Measurements from ENCODE around the gene DLGAP5. TPM values are rescaled to one million over a fixed set of nuclear protein-coding genes. Genes with fewer than 3 reads are reported as not detected.

Gene DLGAP5
- total and polyA plus RNA-seq, 4 donors, result 8.7 to 14.4 (median 11.5) TPM

- DNase-seq (ENCODE audit: low read depth in 4 of 6, low spot score in 6 of 6), result no peak
- H3K27ac ChIP-seq (ENCODE audit: low read depth, low read length), result no peak overlapping the region
Observed at GRCh38 chr14:55117803-55118441, 73.5 kb downstream of the DLGAP5 start.

GRCh38 chr14:55116246-55117030, 74.9 kb downstream of the DLGAP5 start:
- H3K9me3 ChIP-seq (ENCODE audit: control insufficient read depth, insufficient read depth, low read length), result no peaks in the 10 kb centered on the region
- no peak for DNase-seq (ENCODE audit: low read depth in 4 of 6, low spot score in 6 of 6)
- no peak overlapping the region for H3K4me3 ChIP-seq (ENCODE audit: low read depth, low read length)
- no peaks in the 10 kb centered on the region for H3K27me3 ChIP-seq (ENCODE audit: control insufficient read depth, insufficient read depth, low read length)
- no peaks in the 10 kb centered on the region for H3K36me3 ChIP-seq (ENCODE audit: control insufficient read depth, insufficient read depth, low read length)
- no peaks in the 10 kb centered on the region for H3K4me1 ChIP-seq (ENCODE audit: control insufficient read depth, insufficient read depth, low read length)
- 75% methylated on average over 9 of the region's 11 CpGs for WGBS (ENCODE audit: insufficient coverage)
- no peak overlapping the region for H3K27ac ChIP-seq (ENCODE audit: low read depth, low read length)

More at GRCh38 chr14:55117803-55118441, 73.5 kb downstream of the DLGAP5 start:
- no peak overlapping the region for H3K4me3 ChIP-seq (ENCODE audit: low read depth, low read length)
- no peaks in the 10 kb centered on the region for H3K36me3 ChIP-seq (ENCODE audit: control insufficient read depth, insufficient read depth, low read length)
- H3K4me1 ChIP-seq (ENCODE audit: control insufficient read depth, insufficient read depth, low read length), result peaks cover 6% of the 10 kb centered on the region
- 96% methylated on average over 3 of the region's 7 CpGs for WGBS (ENCODE audit: insufficient coverage)
- no peaks in the 10 kb centered on the region for H3K9me3 ChIP-seq (ENCODE audit: control insufficient read depth, insufficient read depth, low read length)
- no peaks in the 10 kb centered on the region for H3K27me3 ChIP-seq (ENCODE audit: control insufficient read depth, insufficient read depth, low read length)

- no peak for DNase-seq (ENCODE audit: low read depth in 4 of 6, low spot score in 6 of 6)
- Histone ChIP-seq H3K9me3 (ENCODE audit: control insufficient read depth, insufficient read depth, low read length) (no peaks in the 10 kb centered on the region), H3K36me3 (ENCODE audit: control insufficient read depth, insufficient read depth, low read length) (no peaks in the 10 kb centered on the region), H3K27me3 (ENCODE audit: control insufficient read depth, insufficient read depth, low read length) (no peaks in the 10 kb centered on the region), H3K4me3 (ENCODE audit: low read depth, low read length) (no peak overlapping the region), H3K27ac (ENCODE audit: low read depth, low read length) (no peak overlapping the region), H3K4me1 (ENCODE audit: control insufficient read depth, insufficient read depth, low read length) (no peaks in the 10 kb centered on the region)
- no CpG with 5 or more reads among the region's 4 CpGs for WGBS (ENCODE audit: insufficient coverage)
Observed at GRCh38 chr14:55115861-55116245, 75.5 kb downstream of the DLGAP5 start.

- Histone ChIP-seq H3K27ac (ENCODE audit: low read depth, low read length) (no peak overlapping the region), H3K9me3 (ENCODE audit: control insufficient read depth, insufficient read depth, low read length) (no peaks in the 10 kb centered on the region), H3K36me3 (ENCODE audit: control insufficient read depth, insufficient read depth, low read length) (no peaks in the 10 kb centered on the region), H3K4me1 (ENCODE audit: control insufficient read depth, insufficient read depth, low read length) (no peaks in the 10 kb centered on the region), H3K4me3 (ENCODE audit: low read depth, low read length) (no peak overlapping the region), H3K27me3 (ENCODE audit: control insufficient read depth, insufficient read depth, low read length) (no peaks in the 10 kb centered on the region)
- DNase-seq (ENCODE audit: low read depth in 4 of 6, low spot score in 6 of 6), result no peak
- WGBS (ENCODE audit: insufficient coverage), result 51% methylated on average over 2 of the region's 3 CpGs
Observed at GRCh38 chr14:55115460-55115859, 75.9 kb downstream of the DLGAP5 start.

- DNase-seq (ENCODE audit: low read depth in 4 of 6, low spot score in 6 of 6), result no peak
- WGBS (ENCODE audit: insufficient coverage), result 83% methylated on average over 2 of the region's 2 CpGs
- Histone ChIP-seq H3K27ac (ENCODE audit: low read depth, low read length) (no peak overlapping the region), H3K4me3 (ENCODE audit: low read depth, low read length) (no peak overlapping the region), H3K27me3 (ENCODE audit: control insufficient read depth, insufficient read depth, low read length) (no peaks in the 10 kb centered on the region), H3K9me3 (ENCODE audit: control insufficient read depth, insufficient read depth, low read length) (no peaks in the 10 kb centered on the region), H3K4me1 (ENCODE audit: control insufficient read depth, insufficient read depth, low read length) (no peaks in the 10 kb centered on the region), H3K36me3 (ENCODE audit: control insufficient read depth, insufficient read depth, low read length) (no peaks in the 10 kb centered on the region)
Observed at GRCh38 chr14:55114720-55115119, 76.7 kb downstream of the DLGAP5 start.

GRCh38 chr14:55111122-55111708, 80.2 kb downstream of the DLGAP5 start:
- H3K9me3 ChIP-seq (ENCODE audit: control insufficient read depth, insufficient read depth, low read length), result no peaks in the 10 kb centered on the region
- DNase-seq (ENCODE audit: low read depth in 4 of 6, low spot score in 6 of 6), result no peak
- H3K27me3 ChIP-seq (ENCODE audit: control insufficient read depth, insufficient read depth, low read length), result no peaks in the 10 kb centered on the region
- peaks cover 7% of the 10 kb centered on the region for H3K4me1 ChIP-seq (ENCODE audit: control insufficient read depth, insufficient read depth, low read length)
- no peak overlapping the region for H3K27ac ChIP-seq (ENCODE audit: low read depth, low read length)
- 87% methylated on average over 8 of the region's 10 CpGs for WGBS (ENCODE audit: insufficient coverage)
- H3K36me3 ChIP-seq (ENCODE audit: control insufficient read depth, insufficient read depth, low read length), result no peaks in the 10 kb centered on the region
- H3K4me3 ChIP-seq (ENCODE audit: low read depth, low read length), result no peak overlapping the region

GRCh38 chr14:55109836-55110235, 81.5 kb downstream of the DLGAP5 start:
- Histone ChIP-seq H3K4me3 (ENCODE audit: low read depth, low read length) (no peak overlapping the region), H3K9me3 (ENCODE audit: control insufficient read depth, insufficient read depth, low read length) (no peaks in the 10 kb centered on the region), H3K4me1 (ENCODE audit: control insufficient read depth, insufficient read depth, low read length) (peaks cover 7% of the 10 kb centered on the region), H3K27me3 (ENCODE audit: control insufficient read depth, insufficient read depth, low read length) (no peaks in the 10 kb centered on the region), H3K36me3 (ENCODE audit: control insufficient read depth, insufficient read depth, low read length) (no peaks in the 10 kb centered on the region), H3K27ac (ENCODE audit: low read depth, low read length) (no peak overlapping the region)
- no peak for DNase-seq (ENCODE audit: low read depth in 4 of 6, low spot score in 6 of 6)
- no CpG with 5 or more reads among the region's 1 CpG for WGBS (ENCODE audit: insufficient coverage)

GRCh38 chr14:55107766-55108554, 83.4 kb downstream of the DLGAP5 start:
- WGBS (ENCODE audit: insufficient coverage), result 74% methylated on average over 17 of the region's 19 CpGs
- peak in 1 of 6 donors; percentile 56 for DNase-seq (ENCODE audit: low read depth in 4 of 6, low spot score in 6 of 6)
- H3K36me3 ChIP-seq (ENCODE audit: control insufficient read depth, insufficient read depth, low read length), result no peaks in the 10 kb centered on the region
- no peak overlapping the region for H3K4me3 ChIP-seq (ENCODE audit: low read depth, low read length)
- H3K9me3 ChIP-seq (ENCODE audit: control insufficient read depth, insufficient read depth, low read length), result no peaks in the 10 kb centered on the region
- H3K27me3 ChIP-seq (ENCODE audit: control insufficient read depth, insufficient read depth, low read length), result peaks cover 6% of the 10 kb centered on the region
- H3K4me1 ChIP-seq (ENCODE audit: control insufficient read depth, insufficient read depth, low read length), result peaks cover 12% of the 10 kb centered on the region
- peak overlapping the region; percentile 67 for H3K27ac ChIP-seq (ENCODE audit: low read depth, low read length)

GRCh38 chr14:55105991-55106390, 85.4 kb downstream of the DLGAP5 start:
- Histone ChIP-seq H3K27me3 (ENCODE audit: control insufficient read depth, insufficient read depth, low read length) (peaks cover 6% of the 10 kb centered on the region), H3K36me3 (ENCODE audit: control insufficient read depth, insufficient read depth, low read length) (no peaks in the 10 kb centered on the region), H3K9me3 (ENCODE audit: control insufficient read depth, insufficient read depth, low read length) (no peaks in the 10 kb centered on the region), H3K4me3 (ENCODE audit: low read depth, low read length) (no peak overlapping the region), H3K4me1 (ENCODE audit: control insufficient read depth, insufficient read depth, low read length) (peaks cover 20% of the 10 kb centered on the region), H3K27ac (ENCODE audit: low read depth, low read length) (no peak overlapping the region)
- no peak for DNase-seq (ENCODE audit: low read depth in 4 of 6, low spot score in 6 of 6)
- WGBS (ENCODE audit: insufficient coverage), result 95% methylated on average over 6 of the region's 7 CpGs

Measured in spinal cord (tissue), 10 donors.